ENCODE results near the gene IFNA4. TPM values are rescaled to one million over a fixed set of nuclear protein-coding genes. Genes with fewer than 3 reads are reported as not detected.
"Not testable (repeated sequence)": the region's sequence is repeated elsewhere in the genome, so short reads cannot be mapped to it uniquely, and the experiment has no call there.

IFNA4 gene
- not detected for total RNA-seq

GRCh38 chr9:21187487-21187886 lies at the start of gene IFNA4:
IFNA4 (minus strand) TSS chr9:21187587; CDS start chr9:21187531, 56 bp downstream.
- not testable (repeated sequence) for ATAC-seq (ENCODE audit: insufficient number of reproducible peaks, low FRiP score, low read depth); H3K9me3 ChIP-seq; H3K36me3 ChIP-seq; H3K4me1 ChIP-seq (ENCODE audit: control insufficient read depth in 1 of 2, low read depth in 2 of 2); H3K27ac ChIP-seq; H3K27me3 ChIP-seq (replicated peaks; ENCODE audit: insufficient read depth); DNase-seq (ENCODE audit: low spot score); H3K4me3 ChIP-seq

- not testable (repeated sequence) for H3K27me3 ChIP-seq (replicated peaks; ENCODE audit: insufficient read depth); H3K4me3 ChIP-seq; H3K4me1 ChIP-seq (ENCODE audit: control insufficient read depth in 1 of 2, low read depth in 2 of 2); H3K9me3 ChIP-seq; ATAC-seq (ENCODE audit: insufficient number of reproducible peaks, low FRiP score, low read depth); H3K27ac ChIP-seq; H3K36me3 ChIP-seq; DNase-seq (ENCODE audit: low spot score)
These were observed 49.0 kb upstream of the IFNA4 start for GRCh38 chr9:21236360-21236714.

- not testable (repeated sequence) for ATAC-seq (ENCODE audit: insufficient number of reproducible peaks, low FRiP score, low read depth); H3K4me3 ChIP-seq; H3K4me1 ChIP-seq (ENCODE audit: control insufficient read depth in 1 of 2, low read depth in 2 of 2); H3K27me3 ChIP-seq (replicated peaks; ENCODE audit: insufficient read depth); H3K9me3 ChIP-seq; H3K27ac ChIP-seq; DNase-seq (ENCODE audit: low spot score); H3K36me3 ChIP-seq
These were observed 48.3 kb upstream of the IFNA4 start for GRCh38 chr9:21235468-21236359.

- Histone ChIP-seq H3K9me3 (no peaks in the 10 kb centered on the region), H3K36me3 (no peaks in the 10 kb centered on the region), H3K27ac (no peak overlapping the region), H3K4me1 (ENCODE audit: control insufficient read depth in 1 of 2, low read depth in 2 of 2) (no peaks in the 10 kb centered on the region), H3K27me3 (replicated peaks; ENCODE audit: insufficient read depth) (no peaks in the 10 kb centered on the region), H3K4me3 (no peak overlapping the region)
- ATAC-seq (ENCODE audit: insufficient number of reproducible peaks, low FRiP score, low read depth) (no peak), DNase-seq (ENCODE audit: low spot score) (no peak)
- no peak for TF ChIP-seq CTCF (IDR thresholded peaks at IDR 0.05)
These were observed 46.8 kb upstream of the IFNA4 start for GRCh38 chr9:21234153-21234687.

- no peak overlapping the region for H3K4me3 ChIP-seq
- H3K9me3 ChIP-seq, result no peaks in the 10 kb centered on the region
- ATAC-seq (ENCODE audit: insufficient number of reproducible peaks, low FRiP score, low read depth), result no peak
- no peaks in the 10 kb centered on the region for H3K36me3 ChIP-seq
- H3K27ac ChIP-seq, result no peak overlapping the region
- no peak for DNase-seq (ENCODE audit: low spot score)
- no peaks in the 10 kb centered on the region for H3K27me3 ChIP-seq (replicated peaks; ENCODE audit: insufficient read depth)
- H3K4me1 ChIP-seq (ENCODE audit: control insufficient read depth in 1 of 2, low read depth in 2 of 2), result no peaks in the 10 kb centered on the region
- TF ChIP-seq CTCF (IDR thresholded peaks at IDR 0.05), result no peak
These were observed 45.9 kb upstream of the IFNA4 start for GRCh38 chr9:21233258-21233657.

- no peaks in the 10 kb centered on the region for H3K9me3 ChIP-seq
- no peak within 1 kb of the TSS for H3K27ac ChIP-seq
- no peaks in the 10 kb centered on the region for H3K4me1 ChIP-seq (ENCODE audit: control insufficient read depth in 1 of 2, low read depth in 2 of 2)
- no peaks in the 10 kb centered on the region for H3K27me3 ChIP-seq (replicated peaks; ENCODE audit: insufficient read depth)
- DNase-seq (ENCODE audit: low spot score) (no peak), ATAC-seq (ENCODE audit: insufficient number of reproducible peaks, low FRiP score, low read depth) (no peak)
- TF ChIP-seq CTCF (IDR thresholded peaks at IDR 0.05), result no peak
- H3K4me3 ChIP-seq, result no peak within 1 kb of the TSS
- no peaks in the 10 kb centered on the region for H3K36me3 ChIP-seq
These were observed 40.7 kb upstream of the IFNA4 start, which contains the start of gene IFNA17 for GRCh38 chr9:21228122-21228521. IFNA17 (minus strand) TSS chr9:21228222; CDS start chr9:21228173, 49 bp downstream.

GRCh38 chr9:21217211-21217610 lies 29.8 kb upstream of the IFNA4 start, which contains the start of gene IFNA16:
IFNA16 (minus strand) TSS chr9:21217311; CDS start chr9:21217305, 6 bp downstream.
- not testable (repeated sequence) for H3K36me3 ChIP-seq; H3K9me3 ChIP-seq; DNase-seq (ENCODE audit: low spot score); H3K27me3 ChIP-seq (replicated peaks; ENCODE audit: insufficient read depth); H3K4me1 ChIP-seq (ENCODE audit: control insufficient read depth in 1 of 2, low read depth in 2 of 2); H3K4me3 ChIP-seq; H3K27ac ChIP-seq; ATAC-seq (ENCODE audit: insufficient number of reproducible peaks, low FRiP score, low read depth)

GRCh38 chr9:21213411-21214326 lies 26.3 kb upstream of the IFNA4 start:
- H3K9me3 ChIP-seq; ATAC-seq (ENCODE audit: insufficient number of reproducible peaks, low FRiP score, low read depth); H3K27me3 ChIP-seq (replicated peaks; ENCODE audit: insufficient read depth); H3K36me3 ChIP-seq; H3K4me3 ChIP-seq; DNase-seq (ENCODE audit: low spot score); H3K27ac ChIP-seq; H3K4me1 ChIP-seq (ENCODE audit: control insufficient read depth in 1 of 2, low read depth in 2 of 2): not testable (repeated sequence)

- H3K4me3 ChIP-seq; ATAC-seq (ENCODE audit: insufficient number of reproducible peaks, low FRiP score, low read depth); H3K36me3 ChIP-seq; H3K9me3 ChIP-seq; DNase-seq (ENCODE audit: low spot score); H3K27me3 ChIP-seq (replicated peaks; ENCODE audit: insufficient read depth); H3K4me1 ChIP-seq (ENCODE audit: control insufficient read depth in 1 of 2, low read depth in 2 of 2); H3K27ac ChIP-seq: not testable (repeated sequence)
These were observed 24.8 kb upstream of the IFNA4 start for GRCh38 chr9:21212160-21212559.
